ENCODE results near the gene SLC38A7. TPM values are rescaled to one million over a fixed set of nuclear protein-coding genes. Genes with fewer than 3 reads are reported as not detected.

The SLC38A7 gene
- total and polyA plus RNA-seq, 2 of the 13 experiments (the other 11 are each of a cell fraction or from before 2014, with no cell fraction given) = 13.2 to 14.1 TPM

- no peak for TF ChIP-seq HNF1A (IDR thresholded peaks at IDR 0.05; ENCODE audit: low read depth)
- TF ChIP-seq HNF1A (CRISPR knock-in tag; IDR thresholded peaks at IDR 0.05; ENCODE audit: borderline replicate concordance) = no peak
- 0 out of 2 replicates have a peak, but pooled peaks have one; percentile 9 for TF ChIP-seq RARA (CRISPR knock-in tag; IDR thresholded peaks at IDR 0.05)
- peak; percentile 15; the same call in 1 of the 2 replicates for TF ChIP-seq FOXC1 (CRISPR knock-in tag; IDR thresholded peaks at IDR 0.05; ENCODE audit: borderline replicate concordance)
- TF ChIP-seq ZNF576 (CRISPR knock-in tag; IDR thresholded peaks at IDR 0.05) = no peak
- TF ChIP-seq PREB (CRISPR knock-in tag; IDR thresholded peaks at IDR 0.05) = no peak
- no peak for TF ChIP-seq MED13 (CRISPR knock-in tag; IDR thresholded peaks at IDR 0.05)
- peak; percentile 31; the same call in 1 of the 2 replicates for TF ChIP-seq NCOA2 (CRISPR knock-in tag; IDR thresholded peaks at IDR 0.05)
Observed at GRCh38 chr16:58733248-58733670, 48.7 kb upstream of the SLC38A7 start (continued).

Measured in HepG2 (cell line).